ENCODE data around the gene KIF17. TPM values are rescaled to one million over a fixed set of nuclear protein-coding genes. Genes with fewer than 3 reads are reported as not detected.

The KIF17 gene
- total and polyA plus RNA-seq, 2 of the 4 experiments (the other 2 are of a cell fraction), result 4.5 to 5.7 TPM

DNA sequence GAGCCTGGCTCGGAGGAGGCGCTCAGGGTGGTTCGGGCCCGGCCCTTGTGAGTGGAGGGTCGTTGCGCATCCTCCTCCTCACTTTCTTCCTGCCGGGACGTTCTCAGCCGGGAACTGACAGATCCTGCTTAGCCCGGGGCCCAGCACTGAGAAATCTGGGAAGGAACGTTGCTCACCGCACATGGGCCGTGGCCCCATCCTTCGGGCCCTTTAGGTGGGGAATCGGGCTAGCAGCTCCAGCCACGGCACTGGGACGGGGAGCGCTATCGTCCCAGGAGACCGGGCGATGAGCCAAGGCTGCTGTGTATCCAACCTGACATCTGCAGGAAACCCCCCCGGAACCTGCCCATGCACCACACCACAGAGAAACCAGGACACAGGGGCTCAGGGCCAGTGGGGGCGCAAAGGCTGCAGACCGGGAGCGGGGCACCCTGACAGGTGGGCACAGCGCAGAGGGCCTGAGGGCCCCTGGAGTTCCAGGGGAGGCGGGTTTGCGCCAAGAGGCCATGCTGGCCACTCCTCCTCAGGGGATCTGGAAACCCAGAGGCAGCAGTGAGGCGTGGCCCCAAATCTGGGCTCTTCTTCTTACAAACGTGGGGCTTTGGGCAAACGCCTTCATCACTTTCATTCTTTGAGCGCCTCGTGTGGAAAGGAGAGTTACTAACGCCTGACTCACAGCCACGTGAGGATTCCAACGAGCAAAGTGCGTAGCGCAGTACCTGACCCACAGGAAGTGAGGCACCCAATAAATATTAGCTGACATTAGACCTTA lies 15.0 kb upstream of the KIF17 start, which contains the start of gene SH2D5 (continued):
- TF ChIP-seq, protein P1, sequence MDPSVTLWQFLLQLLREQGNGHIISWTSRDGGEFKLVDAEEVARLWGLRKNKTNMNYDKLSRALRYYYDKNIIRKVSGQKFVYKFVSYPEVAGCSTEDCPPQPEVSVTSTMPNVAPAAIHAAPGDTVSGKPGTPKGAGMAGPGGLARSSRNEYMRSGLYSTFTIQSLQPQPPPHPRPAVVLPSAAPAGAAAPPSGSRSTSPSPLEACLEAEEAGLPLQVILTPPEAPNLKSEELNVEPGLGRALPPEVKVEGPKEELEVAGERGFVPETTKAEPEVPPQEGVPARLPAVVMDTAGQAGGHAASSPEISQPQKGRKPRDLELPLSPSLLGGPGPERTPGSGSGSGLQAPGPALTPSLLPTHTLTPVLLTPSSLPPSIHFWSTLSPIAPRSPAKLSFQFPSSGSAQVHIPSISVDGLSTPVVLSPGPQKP (IDR thresholded peaks at IDR 0.05; ENCODE audit: borderline replicate concordance, low read depth, low read length), result no peak
- peak; percentile 47; the same call in 1 of the 2 replicates for TF ChIP-seq POLR2A (IDR thresholded peaks at IDR 0.05; ENCODE audit: low read depth, low read length)
- TF ChIP-seq SMC3 (IDR thresholded peaks at IDR 0.05; ENCODE audit: low read depth, low read length), result no peak

Data from IMR-90 (cell line).